NCI-H510A (cell line): ENCODE results near the gene SUN1.

Source experiments
- DNase-seq: peaks from one replicate; lab custom pipeline; 2025; lab: John Stamatoyannopoulos, UW

SUN1 gene

GRCh38 chr7:877312-878232, 45.3 kb downstream of the SUN1 start:
- DNase-seq, result no peak

GRCh38 chr7:879093-879492, 46.8 kb downstream of the SUN1 start:
- DNase-seq, result no peak

GRCh38 chr7:879706-880105, 47.4 kb downstream of the SUN1 start:
- DNase-seq, result no peak

GRCh38 chr7:880450-880849, 48.2 kb downstream of the SUN1 start:
- no peak for DNase-seq

GRCh38 chr7:881441-882234, 49.4 kb downstream of the SUN1 start:
- DNase-seq, result no peak

- no peak for DNase-seq
Measured at GRCh38 chr7:882336-883035, 50.2 kb downstream of the SUN1 start.

GRCh38 chr7:883055-884021, 51.1 kb downstream of the SUN1 start:
- DNase-seq, result no peak

- no peak for DNase-seq
Measured at GRCh38 chr7:884191-885003, 52.1 kb downstream of the SUN1 start.

- DNase-seq, result no peak
Measured at GRCh38 chr7:885261-885892, 53.1 kb downstream of the SUN1 start.

GRCh38 chr7:885893-886625, 53.8 kb downstream of the SUN1 start:
- DNase-seq, result no peak

GRCh38 chr7:886626-887487, 54.6 kb downstream of the SUN1 start:
- no peak for DNase-seq

GRCh38 chr7:887488-887820, 55.2 kb downstream of the SUN1 start:
- no peak for DNase-seq

GRCh38 chr7:888081-889024, 56.1 kb downstream of the SUN1 start:
- DNase-seq, result no peak

- no peak for DNase-seq
Measured at GRCh38 chr7:889025-889390, 56.7 kb downstream of the SUN1 start.

- DNase-seq, result no peak
Measured at GRCh38 chr7:889391-889790, 57.1 kb downstream of the SUN1 start.

GRCh38 chr7:890868-891267, 58.6 kb downstream of the SUN1 start:
- no peak for DNase-seq

GRCh38 chr7:891291-891690, 59.0 kb downstream of the SUN1 start:
- DNase-seq, result no peak
